HG02840 (cell line): ENCODE data around the gene USP30.
"Not testable (repeated sequence)": the region's sequence is repeated elsewhere in the genome, so short reads cannot be mapped to it uniquely, and the experiment has no call there.

Source experiments
- ATAC-seq: cut with Tn5 transposase; IDR thresholded peaks from one replicate; pipeline ENCODE4 v1.9.1; 2021; ENCODE audit warnings: mild to moderate bottlenecking, moderate library complexity, moderate number of reproducible peaks; ENCODE audit not compliant: unreplicated experiment, low FRiP score

Gene USP30

DNA sequence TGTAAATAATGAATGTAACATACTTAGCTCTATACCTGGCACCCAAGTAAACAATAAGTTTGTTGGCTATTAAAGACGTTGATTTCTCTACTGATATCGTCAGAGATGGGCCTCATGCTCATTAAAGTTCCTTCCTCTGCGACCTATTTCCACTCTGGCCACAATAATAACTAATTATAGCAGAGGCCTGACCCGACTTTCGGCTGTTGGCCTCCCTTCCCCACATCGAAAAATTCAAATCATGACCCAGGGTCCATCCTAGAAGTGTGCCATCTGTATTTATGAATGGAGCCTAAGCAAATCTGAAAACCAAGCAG lies 321 bp upstream of the USP30 start:
- ATAC-seq: no peak

DNA sequence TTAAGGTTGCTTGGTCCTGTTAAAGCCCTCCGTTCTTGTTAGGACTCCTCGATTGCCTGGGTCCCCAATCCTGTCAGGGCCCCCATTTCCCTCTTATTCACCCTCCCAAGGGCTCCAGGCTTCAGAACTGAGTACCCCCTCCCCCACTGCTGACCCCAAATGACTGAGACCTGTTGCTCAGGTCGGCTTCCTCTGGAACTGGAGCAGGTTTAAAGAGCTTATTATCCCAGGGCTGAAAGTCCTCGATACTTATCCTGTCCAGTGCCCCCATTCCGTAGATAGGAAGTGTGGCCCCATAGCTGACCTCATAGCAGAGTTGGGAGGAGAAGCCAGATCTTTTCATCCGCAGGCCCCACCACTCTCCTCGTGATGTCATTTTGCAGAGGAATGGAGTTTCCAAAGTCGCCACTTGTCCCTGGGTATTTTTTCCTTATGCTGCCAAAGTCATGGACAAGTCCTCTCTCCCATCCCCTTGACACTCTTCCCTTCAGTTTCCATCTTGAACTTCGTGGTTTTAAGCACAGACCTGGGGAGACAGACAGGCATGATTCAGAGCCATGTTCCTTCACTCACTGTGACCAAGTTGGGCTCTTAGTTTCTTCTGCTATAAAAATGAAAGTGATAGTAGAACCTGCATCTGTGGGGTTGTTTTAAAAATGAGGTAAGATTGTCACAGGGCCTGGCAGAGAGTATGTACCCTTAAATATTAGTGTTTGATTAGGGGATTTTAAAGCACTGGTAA lies 1.2 kb downstream of the USP30 start:
- no peak for ATAC-seq

DNA sequence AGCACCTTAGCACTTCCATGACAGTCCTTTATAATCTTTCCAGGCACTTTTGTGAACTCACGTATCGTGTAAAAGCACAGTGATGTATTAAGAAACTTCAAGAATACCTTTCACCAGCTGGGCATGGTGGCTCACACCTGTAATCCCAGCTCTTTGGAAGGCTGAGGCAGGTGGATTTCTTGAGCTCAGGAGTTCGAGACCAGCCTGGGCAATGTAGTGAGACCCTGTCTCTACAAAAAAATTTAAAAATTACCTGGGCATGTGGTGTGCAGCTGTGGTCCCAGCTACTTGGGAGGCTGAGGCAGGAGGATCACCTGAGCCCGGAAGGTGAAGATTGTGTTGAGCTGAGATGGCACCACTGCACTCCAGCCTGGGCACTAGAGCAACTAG lies 1.7 kb downstream of the USP30 start:
- not testable (repeated sequence) for ATAC-seq

DNA sequence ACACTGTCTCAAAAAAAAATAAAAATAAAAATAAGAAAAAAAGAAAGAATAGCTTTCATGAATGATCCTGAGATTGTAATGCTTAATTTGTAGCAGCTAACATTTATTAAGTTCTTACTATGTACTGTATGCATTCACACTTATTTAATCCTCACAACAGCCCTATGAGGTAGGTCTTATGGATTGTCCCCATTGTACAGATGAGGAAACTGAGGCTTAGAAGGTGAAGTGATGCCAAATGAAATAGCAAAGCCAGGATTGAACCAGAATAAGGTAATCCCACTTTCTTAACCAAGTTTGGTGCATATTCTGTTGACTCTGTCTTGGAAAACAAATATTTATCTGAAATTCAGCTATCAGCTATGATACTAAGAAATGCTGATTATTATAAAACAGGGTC lies 2.1 kb downstream of the USP30 start:
- ATAC-seq: no peak

DNA sequence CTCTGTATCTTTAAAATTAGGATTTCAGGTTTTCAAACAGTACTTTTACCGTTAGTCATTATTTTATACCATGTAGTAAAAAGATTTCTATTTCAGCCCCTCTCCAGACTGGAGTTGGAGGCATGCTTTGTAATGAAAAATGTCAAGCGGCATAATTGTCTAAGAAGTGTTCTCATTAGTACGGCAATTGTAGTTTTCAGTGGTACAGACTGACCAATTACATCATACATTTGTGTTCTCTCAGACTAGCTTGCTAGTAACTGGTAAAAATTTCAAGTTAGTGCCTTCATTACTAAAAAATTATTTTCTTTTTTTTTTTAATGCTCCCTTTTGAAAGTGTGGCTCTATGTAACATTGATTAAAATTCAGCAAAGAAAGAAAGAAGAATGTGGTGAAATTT lies 4.5 kb downstream of the USP30 start:
- ATAC-seq: no peak

DNA sequence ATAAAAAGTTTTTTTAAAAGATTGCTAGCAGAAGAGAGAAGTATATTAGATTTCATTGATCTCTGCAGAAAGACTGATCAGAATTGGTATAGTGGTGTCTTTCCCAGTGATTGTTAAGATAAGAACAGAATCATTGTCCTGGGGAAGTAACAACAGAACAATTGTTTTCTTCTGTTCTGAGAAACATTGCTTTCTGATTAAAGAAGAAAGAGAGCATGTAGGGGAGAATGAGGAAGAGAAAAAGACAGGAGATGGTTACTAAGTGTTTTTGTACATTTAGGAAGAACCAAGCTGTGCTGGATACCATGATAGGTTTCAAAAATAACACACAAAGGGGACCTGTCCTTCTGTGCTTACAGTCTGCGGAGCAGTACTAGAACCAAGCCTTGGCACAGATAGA lies 5.0 kb downstream of the USP30 start:
- ATAC-seq: no peak

DNA sequence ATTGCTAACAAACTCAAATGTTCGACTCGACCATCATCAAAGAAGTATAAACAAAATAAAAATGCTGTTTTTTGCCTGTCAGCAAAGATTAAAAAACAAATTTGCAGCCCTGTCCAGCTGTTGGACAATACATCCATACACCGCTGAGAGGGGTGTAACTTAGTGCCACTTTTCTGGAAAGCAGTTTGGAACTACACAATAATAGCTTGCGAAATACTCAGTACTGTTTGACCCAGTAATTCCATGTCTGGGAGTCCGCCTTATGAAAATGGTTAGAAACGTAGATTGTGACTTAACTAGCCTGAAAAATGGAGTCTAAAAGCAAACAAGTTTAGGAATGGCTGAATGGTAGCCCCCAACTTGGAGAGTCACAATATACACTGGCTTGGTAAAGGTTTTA lies 6.4 kb downstream of the USP30 start:
- ATAC-seq: no peak

DNA sequence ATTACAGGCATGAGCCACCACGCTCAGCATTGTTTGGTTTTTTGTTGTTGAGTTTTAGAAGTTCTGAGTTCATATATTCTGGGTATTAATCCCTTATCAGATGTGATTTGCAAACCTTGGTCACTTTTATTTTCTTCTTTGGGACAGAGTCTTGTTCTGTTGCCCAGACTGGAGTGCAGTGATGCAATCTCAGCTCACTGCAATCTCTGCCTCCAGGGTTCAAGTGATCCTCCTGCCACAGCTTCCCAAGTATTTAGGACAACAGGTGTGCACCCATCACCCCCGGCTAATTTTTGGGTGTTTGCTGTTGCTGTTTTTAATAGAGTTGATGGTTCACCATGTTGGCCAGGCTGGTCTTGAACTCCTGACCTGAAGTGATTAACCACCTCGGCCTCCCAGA lies 11.8 kb downstream of the USP30 start:
- no peak for ATAC-seq

DNA sequence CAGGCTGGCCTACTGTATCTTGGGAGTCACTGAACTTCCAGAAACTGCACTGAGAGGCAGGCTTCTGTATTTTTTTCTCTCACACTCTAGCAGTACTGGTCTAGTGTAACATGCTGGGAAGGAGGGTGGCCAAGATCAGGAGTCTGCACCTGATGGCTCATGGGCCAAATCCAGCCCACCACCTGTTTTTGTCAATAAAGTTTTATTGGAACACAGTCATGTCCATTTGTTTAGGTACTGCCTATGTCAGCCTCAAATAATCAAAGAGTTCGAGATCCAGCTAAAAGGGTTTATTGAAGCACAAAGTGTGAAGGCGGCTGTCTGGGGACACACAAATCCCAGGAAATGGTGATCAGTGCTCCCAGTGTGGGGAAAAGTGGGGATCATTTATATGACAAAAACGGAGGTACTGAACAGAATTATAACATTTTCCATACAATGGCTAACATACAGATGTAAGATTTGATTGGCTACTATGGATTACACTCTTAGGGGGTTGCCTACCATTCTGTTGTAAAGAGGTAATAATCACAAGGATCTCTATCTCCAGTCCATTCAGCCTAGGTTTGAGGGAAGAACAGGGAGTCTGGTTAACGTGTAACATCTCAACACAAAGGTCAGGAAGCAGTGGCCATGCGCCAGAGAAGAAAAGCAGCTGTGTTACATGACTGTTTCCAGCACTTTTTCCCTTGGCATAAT lies 12.9 kb downstream of the USP30 start:
- ATAC-seq: no peak

DNA sequence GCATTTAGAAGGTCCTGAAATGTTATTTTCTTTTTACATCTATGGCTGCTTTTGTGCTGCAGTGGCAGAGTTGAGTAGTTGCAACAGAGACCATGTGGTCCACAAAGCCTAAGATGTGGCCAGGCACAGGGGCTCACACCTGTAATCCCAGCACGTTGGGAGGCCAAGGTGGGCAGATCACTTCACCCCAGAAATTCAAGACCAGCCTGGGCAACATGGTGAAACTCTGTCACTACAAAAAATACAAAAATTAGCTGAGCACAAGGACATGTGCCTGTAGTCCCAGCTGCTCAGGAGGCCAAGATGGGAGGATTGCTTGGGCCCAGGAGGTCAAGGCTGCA lies 13.4 kb downstream of the USP30 start:
- no peak for ATAC-seq

DNA sequence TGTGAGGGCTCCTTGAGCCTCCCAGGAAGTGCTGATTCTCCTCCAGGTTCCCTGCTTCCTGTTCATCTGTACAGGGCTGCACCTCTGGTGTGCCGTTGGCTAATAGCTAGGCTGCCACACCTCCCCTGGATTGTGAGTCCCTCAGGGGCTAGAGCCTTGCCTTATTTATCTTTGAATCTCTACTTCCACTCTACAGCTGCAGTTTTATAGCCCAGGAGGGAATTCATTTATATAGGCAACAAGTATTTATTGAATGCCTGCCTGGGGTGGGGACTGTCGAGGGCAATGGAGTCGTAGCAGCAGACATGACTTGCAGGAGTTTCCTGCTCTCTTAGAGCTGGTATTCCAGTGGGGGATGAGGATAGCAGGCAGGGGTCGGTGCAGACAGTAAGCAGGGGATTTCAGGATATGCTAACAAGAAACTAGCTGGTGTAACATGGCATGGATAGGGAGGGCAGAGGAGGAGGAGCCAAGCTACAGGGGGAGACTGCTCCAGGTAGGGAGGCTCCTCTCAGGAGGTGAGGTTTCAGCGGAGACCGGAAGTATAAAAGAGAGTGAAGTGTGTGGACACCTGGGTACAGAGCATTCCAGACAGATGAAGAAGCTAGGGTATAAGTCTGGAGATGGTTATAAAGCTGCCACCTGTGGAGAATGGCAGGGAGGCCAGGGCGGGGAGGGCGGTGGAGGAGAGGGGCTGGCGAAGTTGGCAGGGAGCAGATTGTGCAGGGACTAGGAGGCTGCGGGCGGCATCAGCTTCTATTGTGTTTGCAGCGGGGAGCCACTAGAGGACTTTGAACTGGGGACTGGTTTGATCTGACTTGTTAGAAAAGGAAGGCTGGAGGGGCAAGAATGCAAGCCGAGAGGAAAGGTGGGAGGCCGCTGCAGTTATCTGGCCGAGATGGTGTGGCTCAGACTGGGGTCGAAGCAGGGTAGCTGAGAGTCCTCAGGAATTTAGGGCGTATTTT lies 17.2 kb downstream of the USP30 start:
- ATAC-seq: no peak

DNA sequence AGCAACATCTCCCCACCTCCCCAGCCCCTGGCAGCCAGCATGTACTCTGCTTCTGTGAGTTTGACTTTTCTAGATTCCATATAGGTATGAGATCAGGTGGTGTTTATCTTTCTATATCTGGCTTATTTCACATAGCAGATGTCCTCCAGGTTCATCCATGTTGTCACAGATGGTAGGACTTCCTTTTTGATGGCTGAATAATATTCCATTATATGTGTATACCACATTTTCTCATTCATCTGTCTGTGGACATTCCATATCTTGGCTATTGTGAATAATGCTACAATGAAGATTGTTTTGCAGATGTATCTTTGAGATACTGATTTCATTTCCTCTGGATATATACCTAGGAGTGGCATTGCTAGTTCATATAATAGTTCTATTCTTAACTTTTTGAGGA lies 22.5 kb downstream of the USP30 start:
- ATAC-seq: no peak

DNA sequence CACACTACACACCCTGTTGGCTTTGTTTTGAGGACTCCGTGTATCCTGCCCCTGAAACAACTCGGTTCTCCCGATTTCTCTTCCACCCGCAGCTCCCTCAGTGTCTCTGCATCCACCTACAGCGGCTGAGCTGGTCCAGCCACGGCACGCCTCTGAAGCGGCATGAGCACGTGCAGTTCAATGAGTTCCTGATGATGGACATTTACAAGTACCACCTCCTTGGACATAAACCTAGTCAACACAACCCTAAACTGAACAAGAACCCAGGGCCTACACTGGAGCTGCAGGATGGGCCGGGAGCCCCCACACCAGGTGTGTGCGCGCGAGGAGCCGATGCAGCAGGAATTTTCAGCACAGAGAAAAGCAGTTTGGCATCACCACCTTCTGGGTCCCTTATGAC lies 30.4 kb downstream of the USP30 start:
- no peak for ATAC-seq

DNA sequence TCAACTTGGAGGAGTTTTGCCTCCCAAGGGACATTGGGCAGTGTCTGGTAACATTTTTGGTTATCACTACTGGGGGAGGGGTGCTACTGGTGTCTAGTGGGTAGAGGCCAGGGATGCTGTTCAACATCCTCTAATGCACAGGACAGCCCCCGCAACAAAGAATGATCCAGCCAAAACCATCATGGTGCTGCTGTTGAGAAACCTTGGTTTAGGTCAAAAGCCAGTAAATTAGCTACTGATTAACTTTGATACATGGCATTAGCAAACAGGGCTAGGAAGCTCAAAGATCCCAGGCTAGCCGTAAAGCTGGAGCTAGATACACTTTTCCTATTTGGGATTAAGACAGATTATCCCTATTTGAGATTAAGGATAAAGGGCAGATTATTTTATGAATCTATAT lies 32.0 kb downstream of the USP30 start:
- ATAC-seq: no peak

DNA sequence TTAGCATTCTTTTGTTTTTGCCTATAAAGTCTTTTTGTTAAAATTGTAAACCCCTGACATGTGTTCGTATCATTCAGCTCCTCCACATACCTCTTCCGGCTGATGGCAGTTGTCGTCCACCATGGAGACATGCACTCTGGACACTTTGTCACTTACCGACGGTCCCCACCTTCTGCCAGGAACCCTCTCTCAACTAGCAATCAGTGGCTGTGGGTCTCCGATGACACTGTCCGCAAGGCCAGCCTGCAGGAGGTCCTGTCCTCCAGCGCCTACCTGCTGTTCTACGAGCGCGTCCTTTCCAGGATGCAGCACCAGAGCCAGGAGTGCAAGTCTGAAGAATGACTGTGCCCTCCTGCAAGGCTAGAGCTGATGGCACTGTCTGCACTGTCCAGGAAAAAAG lies 33.2 kb downstream of the USP30 start:
- no peak for ATAC-seq

DNA sequence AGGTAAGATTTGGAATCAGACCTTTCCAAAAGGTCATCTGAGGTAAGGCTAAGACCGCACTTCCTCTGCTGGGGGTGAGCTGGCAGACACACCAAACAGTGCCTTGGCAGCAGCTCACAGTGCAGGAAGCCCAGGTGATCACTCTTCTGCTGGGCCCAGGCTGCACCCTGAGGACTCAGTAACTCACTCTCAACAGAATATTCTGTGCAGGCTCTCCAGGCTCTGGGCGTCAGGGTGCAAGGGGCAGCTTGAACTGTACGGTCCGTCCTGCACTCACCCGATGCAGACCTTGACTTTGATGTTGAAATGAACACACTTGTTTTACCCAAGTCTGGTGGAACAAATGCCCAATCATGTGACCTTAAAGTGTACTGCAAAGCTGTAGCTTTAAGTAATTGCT lies 34.9 kb downstream of the USP30 start:
- no peak for ATAC-seq

DNA sequence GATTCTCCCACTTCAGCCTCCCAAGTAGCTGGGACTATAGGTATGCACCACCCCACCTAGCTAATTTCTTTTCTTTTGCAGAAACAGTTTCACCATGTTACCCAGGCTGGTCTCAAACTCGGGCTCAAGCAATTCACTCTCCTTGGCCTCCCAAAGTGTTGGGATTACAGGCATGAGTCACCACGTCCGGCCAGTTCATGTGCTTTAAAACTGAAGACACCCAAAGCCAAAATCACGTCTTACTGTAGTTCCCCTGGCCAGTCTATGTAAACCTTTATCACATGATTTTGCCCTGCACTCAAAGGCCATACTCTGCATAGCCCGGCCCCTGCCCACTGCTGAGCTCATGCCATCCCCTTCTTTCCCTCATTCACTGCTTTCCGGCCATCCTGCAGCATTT lies 36.4 kb downstream of the USP30 start:
- no peak for ATAC-seq

DNA sequence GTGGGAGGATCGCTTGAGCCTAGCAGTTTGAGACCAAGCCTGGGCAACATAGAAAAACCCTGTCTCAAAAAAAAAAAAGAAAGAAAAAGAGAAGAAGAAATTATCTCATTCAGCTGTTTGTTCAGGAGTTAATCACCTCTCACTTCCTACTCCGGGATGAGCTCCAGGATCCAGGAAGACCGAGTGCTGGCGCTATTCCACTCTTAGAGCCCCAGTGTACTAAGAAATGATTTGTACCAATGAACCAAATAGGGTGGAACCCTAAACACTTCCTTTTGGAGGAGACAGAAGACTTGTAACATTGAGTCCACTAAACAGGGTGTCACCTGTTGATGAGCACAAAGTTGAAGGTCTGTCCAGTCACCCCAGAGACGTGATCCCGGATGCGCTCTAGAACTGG lies 37.3 kb downstream of the USP30 start:
- no peak for ATAC-seq

DNA sequence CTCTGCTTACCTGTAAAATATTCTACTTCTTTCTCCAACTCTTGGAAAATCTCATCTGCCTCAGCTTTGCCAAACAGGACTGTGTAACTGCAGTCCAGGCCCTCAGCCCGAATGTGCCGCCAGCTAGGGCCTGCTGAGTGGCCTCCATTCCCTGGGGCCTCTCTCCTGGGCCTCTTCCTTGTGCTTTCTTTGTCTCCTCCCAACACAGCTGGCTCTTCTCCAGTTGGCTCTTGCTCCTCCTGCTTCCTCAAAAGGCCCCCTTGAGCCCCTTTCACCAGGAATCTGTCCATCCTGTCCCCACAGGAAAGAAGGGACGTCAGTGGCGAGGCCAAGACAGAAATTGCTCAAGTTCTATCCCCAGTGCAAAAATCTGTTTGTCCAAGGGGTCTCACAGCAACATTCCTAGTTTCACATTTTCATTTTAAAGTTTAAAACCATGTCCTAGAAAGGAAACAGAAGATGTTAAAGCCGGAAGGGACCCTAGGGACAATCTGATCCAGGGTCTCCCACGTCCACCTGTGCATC lies 40.2 kb downstream of the USP30 start:
- no peak for ATAC-seq

DNA sequence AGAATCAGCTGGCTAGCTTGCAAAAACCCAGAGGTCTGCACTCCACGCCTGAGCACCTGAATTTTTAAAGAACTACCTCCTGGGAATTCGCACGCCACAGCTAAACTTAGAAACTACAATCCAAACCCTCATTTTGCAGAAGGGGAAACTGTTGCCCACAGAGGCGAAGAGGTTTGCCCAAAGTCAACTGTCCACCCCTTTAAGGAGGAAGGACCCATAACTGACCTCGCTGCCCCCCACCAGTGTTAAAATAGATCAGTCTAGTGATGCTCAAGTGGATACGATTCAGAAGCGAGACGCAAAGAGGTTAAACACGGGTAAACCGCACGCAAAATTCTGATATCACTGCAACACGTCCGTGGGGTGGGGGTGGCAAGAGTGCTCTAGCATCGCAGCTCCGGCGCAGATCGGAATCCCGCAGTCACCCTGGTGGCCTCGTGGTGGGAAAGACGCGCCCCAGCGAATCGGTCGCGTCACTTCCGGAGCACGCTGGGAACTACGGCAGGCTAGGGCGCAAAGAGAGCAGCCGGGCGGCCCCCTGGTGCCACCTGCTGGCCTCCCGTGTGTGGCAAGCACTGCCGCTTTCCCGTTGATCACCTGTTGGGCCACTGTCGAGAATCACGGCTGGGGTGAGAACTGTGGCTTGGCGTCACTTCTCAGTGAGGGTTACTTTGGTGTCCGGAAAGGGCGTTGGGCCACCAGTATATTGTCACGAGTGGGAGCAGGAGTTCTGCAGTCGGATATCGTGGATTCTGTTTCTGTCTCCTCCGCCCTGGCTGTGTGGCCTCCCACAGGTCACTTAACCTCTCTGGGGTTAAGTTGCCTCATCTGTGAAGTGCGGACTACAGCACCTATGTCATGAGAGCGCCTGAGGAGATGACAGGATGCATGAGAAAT lies 40.9 kb downstream of the USP30 start, which contains the start of gene ALKBH2:
Gene ALKBH2, minus strand, starts transcription at position 451 of the 897 bp plus-strand sequence. CDS start 686 bp downstream, outside the sequence.
- peak; percentile 49 for ATAC-seq
